ENCODE measurements around the gene TAS2R14. TPM values are rescaled to one million over a fixed set of nuclear protein-coding genes. Genes with fewer than 3 reads are reported as not detected.

TAS2R14 gene
- total and polyA plus RNA-seq, 2 donors (not counting 3 experiments of a cell fraction or from before 2014, with no cell fraction given), result 0.91 to 4.2 TPM

GRCh38 chr12:10960211-10960610 is 21.1 kb upstream of the TAS2R14 start:
- no peaks in the 10 kb centered on the region for H3K79me2 ChIP-seq (ENCODE audit: control insufficient read depth, insufficient read depth, low read length)
- H3K4me1 ChIP-seq (ENCODE audit: control insufficient read depth, extremely low read depth, insufficient read depth, low read length), result no peaks in the 10 kb centered on the region
- H3K4me3 ChIP-seq (replicated peaks in 1 of 3; ENCODE audit: insufficient read depth in 1 of 3, low read depth in 1 of 3, low read length in 3 of 3), result no peak overlapping the region
- no peak overlapping the region for H3K4me2 ChIP-seq (ENCODE audit: insufficient read depth, low read length)
- CTCF ChIA-PET, result interaction anchor here (0.7 to 1.1 kb wide), 2 partner anchors 212 to 239 kb away, joined by 3 to 8 read pairs; no protein-coding TSS in a partner anchor
- FAIRE-seq (no peak), DNase-seq (ENCODE audit: low read depth, low spot score) (no peak)
- intact Hi-C loops (cut with micrococcal nuclease), result loop anchor here (10.0 kb wide), 1 partner anchor 215 kb away; the partner anchor contains the start of gene SMIM10L1
- dilution Hi-C loops (cut with MboI; ENCODE audit: extremely low pct_ligation_motif_present, low sequenced_read_pairs), result no loop called here
- H2AFZ ChIP-seq (ENCODE audit: low read depth, low read length), result no peak overlapping the region
- BruUV-seq (replicated peaks), result no TSS peak
- no peak overlapping the region for H3K27ac ChIP-seq (ENCODE audit: insufficient read depth, low read depth, low read length)
- TF ChIP-seq POLR2AphosphoS5 (IDR thresholded peaks at IDR 0.05; ENCODE audit: insufficient read depth, low read depth, low read length) (no peak), GATA2 (IDR thresholded peaks at IDR 0.05; ENCODE audit: insufficient read depth, insufficient read length, low read depth, low read length) (no peak), EZH2 (IDR thresholded peaks at IDR 0.05; ENCODE audit: borderline replicate concordance, low read depth, low read length, severe bottlenecking) (no peak), JUN (IDR thresholded peaks at IDR 0.05; ENCODE audit: borderline replicate concordance, insufficient read depth, insufficient read length, low read depth) (no peak), FOS (IDR thresholded peaks at IDR 0.05; ENCODE audit: borderline replicate concordance, insufficient read depth, low read length) (no peak), CTCF (IDR thresholded peaks at IDR 0.05; ENCODE audit: extremely low read depth in 1 of 2, insufficient read depth in 1 of 2, low read depth in 1 of 2, low read length in 2 of 2) (no peak), MAX (IDR thresholded peaks at IDR 0.05; ENCODE audit: insufficient read depth, insufficient read length) (no peak), POLR2A (IDR thresholded peaks at IDR 0.05; ENCODE audit: low read depth, low read length) (no peak), MYC (IDR thresholded peaks at IDR 0.05; ENCODE audit: low read depth, low read length) (no peak)
- H3K9me1 ChIP-seq (replicated peaks; ENCODE audit: control insufficient read depth, extremely low read depth, insufficient read depth, low read length), result no peaks in the 10 kb centered on the region
- no peaks in the 10 kb centered on the region for H3K9me3 ChIP-seq (replicated peaks; ENCODE audit: control insufficient read depth, insufficient read depth, low read length)
- H4K20me1 ChIP-seq (replicated peaks; ENCODE audit: control insufficient read depth, extremely low read depth, insufficient read depth, low read length), result no peaks in the 10 kb centered on the region
- H3K9ac ChIP-seq (replicated peaks; ENCODE audit: extremely low read depth, insufficient read depth, low read length), result no peak overlapping the region
- H3K36me3 ChIP-seq (ENCODE audit: control insufficient read depth in 2 of 2, extremely low read depth in 1 of 2, insufficient read depth in 2 of 2, low read length in 2 of 2), result no peaks in the 10 kb centered on the region
- no peaks in the 10 kb centered on the region for H3K27me3 ChIP-seq (ENCODE audit: control insufficient read depth in 2 of 2, insufficient read depth in 2 of 2, low read length in 2 of 2)
- POLR2A ChIA-PET, result no interaction called here
